ENCODE results near the gene CDCA7. TPM values are rescaled to one million over a fixed set of nuclear protein-coding genes. Genes with fewer than 3 reads are reported as not detected.

CDCA7 gene
- polyA plus RNA-seq, 4 donors = 4.7 to 94.7 (median 28.4) TPM

DNA sequence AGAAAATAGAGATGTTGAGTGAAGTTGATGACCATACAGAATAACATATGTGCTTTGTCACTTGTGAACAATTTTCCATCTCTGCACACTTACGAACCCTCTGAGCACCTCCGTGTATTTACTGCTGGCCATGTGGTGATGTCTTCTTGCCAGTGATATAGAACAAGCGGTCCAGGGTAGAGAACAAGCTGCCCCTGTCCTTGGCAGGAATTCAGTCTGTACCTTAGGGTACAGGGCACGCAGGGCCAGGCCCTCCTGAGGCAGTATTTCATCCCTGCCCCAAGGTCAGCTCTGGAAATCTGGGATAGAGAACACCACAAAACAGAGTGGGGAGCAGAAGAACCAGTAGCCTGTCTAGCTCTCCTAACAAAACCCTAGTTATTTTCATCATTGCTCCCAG, 44.6 kb downstream of the CDCA7 start:
- H3K4me3 ChIP-seq (ENCODE audit: low read depth in 1 of 3, low read length in 3 of 3) = no peak overlapping the region
- no peaks in the 10 kb centered on the region for H3K9me3 ChIP-seq (ENCODE audit: control insufficient read depth in 2 of 2, insufficient read depth in 1 of 2, low read depth in 1 of 2, low read length in 1 of 2)
- H3K36me3 ChIP-seq (ENCODE audit: control insufficient read depth in 3 of 3, insufficient read depth in 2 of 3, low read depth in 1 of 3, low read length in 3 of 3) = no peaks in the 10 kb centered on the region
- DNase-seq = no peak
- peaks cover 0 to 2% (median 0%) of the 10 kb centered on the region in 3 donors for H3K4me1 ChIP-seq (ENCODE audit: control insufficient read depth in 3 of 3, insufficient read depth in 2 of 3, low read depth in 1 of 3, low read length in 2 of 3)
- no peak for FAIRE-seq
- H3K27me3 ChIP-seq (ENCODE audit: control insufficient read depth in 3 of 3, insufficient read depth in 3 of 3, low read length in 3 of 3) = peaks cover 0 to 14% (median 7%) of the 10 kb centered on the region in 3 donors
- 83 to 85% (median 85%) methylated on average over 4 of the region's 4 CpGs for WGBS, 3 donors
- H3K27ac ChIP-seq (ENCODE audit: low read depth in 1 of 3, low read length in 2 of 3) = no peak overlapping the region

- WGBS, 3 donors = 24 to 45% (median 27%) methylated on average over 4 of the region's 4 CpGs
- H3K27me3 ChIP-seq (ENCODE audit: control insufficient read depth in 3 of 3, insufficient read depth in 3 of 3, low read length in 3 of 3) = peaks cover 0 to 14% (median 5%) of the 10 kb centered on the region in 3 donors
- FAIRE-seq = no peak
Observed at GRCh38 chr2:173400760-173401159, 46.1 kb downstream of the CDCA7 start.

DNA sequence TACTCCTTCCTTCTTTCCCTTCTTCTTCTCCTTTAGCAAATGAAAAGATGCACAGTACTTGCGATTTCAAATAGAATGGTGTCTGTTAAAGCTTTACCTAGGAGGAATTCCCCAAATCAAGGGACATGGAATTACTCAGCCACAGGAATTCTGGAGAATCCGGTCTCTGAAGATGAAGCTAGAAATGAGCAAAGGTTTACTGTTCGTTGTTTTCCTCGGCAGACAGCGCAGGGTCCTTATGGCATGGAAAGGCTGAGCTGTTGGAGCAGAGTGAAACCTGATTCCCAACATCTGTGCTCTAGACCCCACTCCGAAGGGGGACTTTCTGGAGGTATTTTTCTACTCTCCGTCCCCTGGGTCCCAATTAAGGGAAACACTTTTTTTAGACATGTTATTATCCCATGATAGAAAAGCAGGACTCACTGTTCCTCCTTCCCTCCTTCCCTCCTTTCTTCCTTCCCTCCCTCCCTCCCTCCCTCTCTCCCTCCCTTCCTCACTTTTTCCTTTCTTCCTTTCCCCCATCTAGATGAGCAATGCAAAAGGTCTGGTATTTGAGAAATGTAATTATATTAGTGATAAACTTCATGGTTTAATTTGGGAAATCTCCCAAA, 47.1 kb downstream of the CDCA7 start:
- Histone ChIP-seq H3K36me3 (ENCODE audit: control insufficient read depth in 3 of 3, insufficient read depth in 2 of 3, low read depth in 1 of 3, low read length in 3 of 3) (no peaks in the 10 kb centered on the region), H3K4me3 (ENCODE audit: low read depth in 1 of 3, low read length in 3 of 3) (no peak overlapping the region), H3K27me3 (ENCODE audit: control insufficient read depth in 3 of 3, insufficient read depth in 3 of 3, low read length in 3 of 3) (peaks cover 0 to 14% (median 5%) of the 10 kb centered on the region in 3 donors), H3K27ac (ENCODE audit: low read depth in 1 of 3, low read length in 2 of 3) (no peak overlapping the region), H3K9me3 (ENCODE audit: control insufficient read depth in 2 of 2, insufficient read depth in 1 of 2, low read depth in 1 of 2, low read length in 1 of 2) (no peaks in the 10 kb centered on the region), H3K4me1 (ENCODE audit: control insufficient read depth in 3 of 3, insufficient read depth in 2 of 3, low read depth in 1 of 3, low read length in 2 of 3) (peaks cover 0 to 2% (median 0%) of the 10 kb centered on the region in 3 donors)
- DNase-seq (peak in 1 of 2 donors; percentile 14), FAIRE-seq (no peak)
- 27 to 40% (median 27%) methylated on average over 7 of the region's 7 CpGs for WGBS, 3 donors

More at GRCh38 chr2:173400760-173401159, 46.1 kb downstream of the CDCA7 start:
- Histone ChIP-seq H3K27ac (ENCODE audit: low read depth in 1 of 3, low read length in 2 of 3) (no peak overlapping the region), H3K4me1 (ENCODE audit: control insufficient read depth in 3 of 3, insufficient read depth in 2 of 3, low read depth in 1 of 3, low read length in 2 of 3) (peaks cover 0 to 2% (median 0%) of the 10 kb centered on the region in 3 donors), H3K9me3 (ENCODE audit: control insufficient read depth in 2 of 2, insufficient read depth in 1 of 2, low read depth in 1 of 2, low read length in 1 of 2) (no peaks in the 10 kb centered on the region), H3K4me3 (ENCODE audit: low read depth in 1 of 3, low read length in 3 of 3) (no peak overlapping the region), H3K36me3 (ENCODE audit: control insufficient read depth in 3 of 3, insufficient read depth in 2 of 3, low read depth in 1 of 3, low read length in 3 of 3) (no peaks in the 10 kb centered on the region)
- no peak for DNase-seq

DNA sequence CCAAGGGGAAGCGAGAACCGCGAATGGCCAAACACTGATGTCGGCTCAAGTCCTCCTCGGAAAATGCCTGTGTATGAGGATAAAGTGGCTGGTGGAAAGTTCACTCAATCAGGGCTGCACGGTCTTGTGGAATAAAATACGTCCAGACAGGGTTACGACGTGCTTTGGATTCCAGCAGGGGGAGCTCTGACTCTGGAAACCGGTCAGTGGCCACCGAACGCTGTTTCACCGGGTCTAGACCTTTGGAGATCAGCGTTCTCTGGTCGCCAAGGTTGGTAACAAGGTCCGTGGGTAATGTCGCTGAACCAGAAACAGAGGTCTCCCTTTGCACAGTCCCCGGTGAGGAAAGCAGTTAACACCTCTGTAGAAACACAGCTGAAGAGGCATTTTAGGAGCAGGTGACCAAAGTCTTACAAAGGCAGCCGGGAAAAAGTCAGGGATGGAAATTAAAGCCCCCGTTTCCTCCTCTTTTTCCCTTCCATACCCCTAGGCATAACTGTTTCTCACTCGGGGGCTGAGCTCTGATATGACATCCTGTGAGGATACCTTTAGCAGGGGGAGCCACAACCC, 47.8 kb downstream of the CDCA7 start:
- H3K4me3 ChIP-seq (ENCODE audit: low read depth in 1 of 3, low read length in 3 of 3) = no peak overlapping the region
- H3K36me3 ChIP-seq (ENCODE audit: control insufficient read depth in 3 of 3, insufficient read depth in 2 of 3, low read depth in 1 of 3, low read length in 3 of 3) = no peaks in the 10 kb centered on the region
- FAIRE-seq (no peak), DNase-seq (peak; percentile 85 to 87)
- H3K9me3 ChIP-seq (ENCODE audit: control insufficient read depth in 2 of 2, insufficient read depth in 1 of 2, low read depth in 1 of 2, low read length in 1 of 2) = no peaks in the 10 kb centered on the region
- WGBS, 3 donors = 1 to 5% (median 4%) methylated on average over 21 of the region's 21 CpGs
- H3K4me1 ChIP-seq (ENCODE audit: control insufficient read depth in 3 of 3, insufficient read depth in 2 of 3, low read depth in 1 of 3, low read length in 2 of 3) = peaks cover 0 to 2% (median 0%) of the 10 kb centered on the region in 3 donors
- peaks cover 0 to 14% (median 5%) of the 10 kb centered on the region in 3 donors for H3K27me3 ChIP-seq (ENCODE audit: control insufficient read depth in 3 of 3, insufficient read depth in 3 of 3, low read length in 3 of 3)
- H3K27ac ChIP-seq (ENCODE audit: low read depth in 1 of 3, low read length in 2 of 3) = no peak overlapping the region

DNA sequence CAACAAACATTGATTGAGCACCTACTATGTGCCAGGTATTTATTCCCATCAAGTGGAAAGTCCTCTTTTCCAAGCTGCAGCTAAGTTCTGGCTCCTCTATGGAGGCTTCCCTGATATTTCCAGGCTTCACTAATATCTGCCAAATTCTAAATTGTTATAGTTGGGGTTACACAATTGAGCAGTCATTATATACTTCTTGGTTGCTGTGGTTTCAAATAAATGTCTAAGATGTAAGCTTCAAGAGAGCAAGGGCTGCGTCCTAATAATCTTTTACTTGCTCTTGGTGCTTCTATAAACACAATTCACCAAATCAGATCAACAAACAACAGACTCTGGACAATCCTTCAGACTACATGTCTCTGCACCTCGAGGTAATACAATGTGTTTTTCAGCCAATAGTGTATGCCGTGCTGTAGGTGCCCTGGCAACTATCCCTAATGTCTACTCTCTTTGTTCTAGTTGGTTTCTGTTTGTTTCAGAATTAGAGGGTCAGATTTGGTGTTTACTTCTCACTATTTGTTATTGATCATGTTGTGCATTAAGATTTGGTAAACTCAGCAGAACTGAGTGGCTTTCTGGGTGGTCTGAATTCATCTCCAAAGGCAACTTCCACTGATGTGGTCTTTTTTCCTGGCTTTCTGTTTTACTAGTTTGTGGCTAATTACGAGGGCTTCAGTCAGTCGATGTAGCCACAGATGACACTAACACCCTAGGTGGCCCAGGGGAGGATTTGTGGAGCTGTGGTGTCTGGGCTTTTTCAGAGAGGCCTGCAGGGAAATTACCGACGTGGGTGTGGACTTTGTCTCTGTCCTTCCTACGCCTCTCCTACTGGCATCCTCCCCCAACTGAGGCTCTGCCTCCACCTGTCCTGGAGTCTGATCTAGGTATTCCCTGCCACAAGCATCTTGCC, 50.4 kb downstream of the CDCA7 start:
- Histone ChIP-seq H3K9me3 (ENCODE audit: control insufficient read depth in 2 of 2, insufficient read depth in 1 of 2, low read depth in 1 of 2, low read length in 1 of 2) (no peaks in the 10 kb centered on the region), H3K4me1 (ENCODE audit: control insufficient read depth in 3 of 3, insufficient read depth in 2 of 3, low read depth in 1 of 3, low read length in 2 of 3) (peaks cover 0 to 2% (median 0%) of the 10 kb centered on the region in 3 donors), H3K27ac (ENCODE audit: low read depth in 1 of 3, low read length in 2 of 3) (no peak overlapping the region), H3K4me3 (ENCODE audit: low read depth in 1 of 3, low read length in 3 of 3) (no peak overlapping the region), H3K27me3 (ENCODE audit: control insufficient read depth in 3 of 3, insufficient read depth in 3 of 3, low read length in 3 of 3) (peaks cover 0 to 13% (median 0%) of the 10 kb centered on the region in 3 donors), H3K36me3 (ENCODE audit: control insufficient read depth in 3 of 3, insufficient read depth in 2 of 3, low read depth in 1 of 3, low read length in 3 of 3) (no peaks in the 10 kb centered on the region)
- no peak for FAIRE-seq
- no peak for DNase-seq
- WGBS, 3 donors = 47 to 54% (median 48%) methylated on average over 8 of the region's 8 CpGs

- H3K4me1 ChIP-seq (ENCODE audit: control insufficient read depth in 3 of 3, insufficient read depth in 2 of 3, low read depth in 1 of 3, low read length in 2 of 3) = no peaks in the 10 kb centered on the region
- no peak overlapping the region for H3K27ac ChIP-seq (ENCODE audit: low read depth in 1 of 3, low read length in 2 of 3)
- no peaks in the 10 kb centered on the region for H3K36me3 ChIP-seq (ENCODE audit: control insufficient read depth in 3 of 3, insufficient read depth in 2 of 3, low read depth in 1 of 3, low read length in 3 of 3)
- FAIRE-seq (no peak), DNase-seq (no peak)
- peaks cover 0 to 7% (median 0%) of the 10 kb centered on the region in 3 donors for H3K27me3 ChIP-seq (ENCODE audit: control insufficient read depth in 3 of 3, insufficient read depth in 3 of 3, low read length in 3 of 3)
- H3K4me3 ChIP-seq (ENCODE audit: low read depth in 1 of 3, low read length in 3 of 3) = no peak overlapping the region
- no peaks in the 10 kb centered on the region for H3K9me3 ChIP-seq (ENCODE audit: control insufficient read depth in 2 of 2, insufficient read depth in 1 of 2, low read depth in 1 of 2, low read length in 1 of 2)
- WGBS, 3 donors = 88 to 89% (median 89%) methylated on average over 5 of the region's 5 CpGs
Observed at GRCh38 chr2:173407176-173407575, 52.5 kb downstream of the CDCA7 start.

DNA sequence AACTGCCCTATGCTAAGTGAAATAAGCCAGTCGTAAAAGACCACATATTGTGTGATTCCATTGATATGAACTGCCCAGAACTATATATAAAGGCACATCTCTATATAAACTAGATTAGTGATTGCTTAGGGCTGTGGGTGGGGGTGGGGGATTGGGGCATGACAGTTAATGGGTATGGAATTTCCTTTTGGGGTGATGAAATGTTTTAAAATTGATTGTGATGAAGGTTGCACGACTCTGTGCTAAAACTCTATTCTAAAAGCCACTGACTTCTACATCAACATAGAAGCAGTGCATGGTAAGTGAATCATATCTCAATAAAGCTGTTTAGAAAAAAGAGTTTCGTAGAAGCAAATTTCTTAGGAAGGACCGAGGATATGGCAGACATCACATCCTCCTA, 53.0 kb downstream of the CDCA7 start:
- H3K4me1 ChIP-seq (ENCODE audit: control insufficient read depth in 3 of 3, insufficient read depth in 2 of 3, low read depth in 1 of 3, low read length in 2 of 3) = no peaks in the 10 kb centered on the region
- H3K27me3 ChIP-seq (ENCODE audit: control insufficient read depth in 3 of 3, insufficient read depth in 3 of 3, low read length in 3 of 3) = peaks cover 0 to 5% (median 0%) of the 10 kb centered on the region in 3 donors
- FAIRE-seq = no peak
- H3K27ac ChIP-seq (ENCODE audit: low read depth in 1 of 3, low read length in 2 of 3) = no peak overlapping the region
- DNase-seq = no peak
- no peaks in the 10 kb centered on the region for H3K36me3 ChIP-seq (ENCODE audit: control insufficient read depth in 3 of 3, insufficient read depth in 2 of 3, low read depth in 1 of 3, low read length in 3 of 3)
- H3K9me3 ChIP-seq (ENCODE audit: control insufficient read depth in 2 of 2, insufficient read depth in 1 of 2, low read depth in 1 of 2, low read length in 1 of 2) = no peaks in the 10 kb centered on the region
- 85 to 92% (median 90%) methylated on average over 4 of the region's 4 CpGs for WGBS, 3 donors
- H3K4me3 ChIP-seq (ENCODE audit: low read depth in 1 of 3, low read length in 3 of 3) = no peak overlapping the region

DNA sequence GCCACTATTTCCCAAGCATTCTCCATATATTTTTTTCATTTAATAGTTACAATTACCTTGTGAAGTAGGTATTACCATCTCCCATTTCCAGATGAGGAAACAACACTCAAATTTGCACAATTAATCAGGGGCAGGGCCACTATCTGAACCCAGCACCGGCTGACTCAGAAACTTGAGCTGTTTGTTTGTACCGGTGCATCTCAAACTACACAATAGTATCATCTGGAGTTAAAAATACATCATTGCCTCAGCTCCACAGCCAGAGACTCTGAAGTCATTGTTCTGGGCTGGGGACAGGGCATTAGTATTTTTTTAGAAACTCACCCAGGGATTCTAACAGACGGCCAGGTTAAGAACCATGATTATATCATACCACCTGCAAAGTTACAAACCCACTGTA, 55.9 kb downstream of the CDCA7 start:
- H3K27me3 ChIP-seq (ENCODE audit: control insufficient read depth in 3 of 3, insufficient read depth in 3 of 3, low read length in 3 of 3) = no peaks in the 10 kb centered on the region
- H3K36me3 ChIP-seq (ENCODE audit: control insufficient read depth in 3 of 3, insufficient read depth in 2 of 3, low read depth in 1 of 3, low read length in 3 of 3) = no peaks in the 10 kb centered on the region
- DNase-seq (no peak), FAIRE-seq (no peak)
- H3K27ac ChIP-seq (ENCODE audit: low read depth in 1 of 3, low read length in 2 of 3) = no peak overlapping the region
- peaks cover 0 to 2% (median 0%) of the 10 kb centered on the region in 3 donors for H3K4me1 ChIP-seq (ENCODE audit: control insufficient read depth in 3 of 3, insufficient read depth in 2 of 3, low read depth in 1 of 3, low read length in 2 of 3)
- H3K4me3 ChIP-seq (ENCODE audit: low read depth in 1 of 3, low read length in 3 of 3) = no peak overlapping the region
- 68 to 75% (median 68%) methylated on average over 3 of the region's 3 CpGs for WGBS, 3 donors
- no peaks in the 10 kb centered on the region for H3K9me3 ChIP-seq (ENCODE audit: control insufficient read depth in 2 of 2, insufficient read depth in 1 of 2, low read depth in 1 of 2, low read length in 1 of 2)

Measured in small intestine (tissue), 7 donors.